ENCODE data around the gene KIF5A. TPM values are rescaled to one million over a fixed set of nuclear protein-coding genes. Genes with fewer than 3 reads are reported as not detected.
A peak's percentile ranks its signal among the peaks of the same experiment; 100 is the strongest.
"Not testable (repeated sequence)": the region's sequence is repeated elsewhere in the genome, so short reads cannot be mapped to it uniquely, and the experiment has no call there.

The KIF5A gene
- total RNA-seq, 1 donor from 2014 or later = 0.08 TPM

DNA sequence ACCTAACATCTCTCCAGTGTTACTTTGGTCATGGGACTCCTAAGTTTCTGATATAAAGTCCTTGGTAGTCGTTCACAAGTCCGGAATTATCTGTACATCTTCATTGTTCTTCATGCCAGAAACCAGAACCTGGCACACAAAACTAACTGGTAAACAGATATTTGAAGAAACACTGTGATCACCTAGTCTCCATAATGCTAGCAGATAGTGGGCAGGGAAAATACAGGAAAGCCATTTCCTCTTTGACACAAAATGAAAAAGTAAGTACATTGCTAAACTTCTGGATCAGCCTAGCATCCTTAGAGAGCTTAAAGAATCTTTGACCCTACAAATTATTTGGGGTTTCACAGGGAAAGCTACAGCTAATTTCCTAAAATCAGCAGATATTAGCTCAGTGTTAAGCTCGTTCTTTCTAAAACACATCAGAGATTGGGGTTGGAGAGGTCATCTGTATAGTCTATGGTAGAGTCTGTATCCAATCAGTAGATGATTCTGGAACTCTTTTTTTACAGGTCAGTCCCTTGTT is 34.4 kb upstream of the KIF5A start:
- intact Hi-C loops (cut with micrococcal nuclease) = no loop called here
- Histone ChIP-seq H3K9me3 (replicated peaks) (no peaks in the 10 kb centered on the region), H3K4me1 (peaks cover 48% of the 10 kb centered on the region), H3K4me3 (no peak overlapping the region), H3K36me3 (peaks cover 74% of the 10 kb centered on the region), H3K27ac (replicated peaks) (peak overlapping the region; percentile 20), H3K27me3 (ENCODE audit: low read depth) (no peaks in the 10 kb centered on the region)
- no peak for DNase-seq
- TF ChIP-seq, protein P1, sequence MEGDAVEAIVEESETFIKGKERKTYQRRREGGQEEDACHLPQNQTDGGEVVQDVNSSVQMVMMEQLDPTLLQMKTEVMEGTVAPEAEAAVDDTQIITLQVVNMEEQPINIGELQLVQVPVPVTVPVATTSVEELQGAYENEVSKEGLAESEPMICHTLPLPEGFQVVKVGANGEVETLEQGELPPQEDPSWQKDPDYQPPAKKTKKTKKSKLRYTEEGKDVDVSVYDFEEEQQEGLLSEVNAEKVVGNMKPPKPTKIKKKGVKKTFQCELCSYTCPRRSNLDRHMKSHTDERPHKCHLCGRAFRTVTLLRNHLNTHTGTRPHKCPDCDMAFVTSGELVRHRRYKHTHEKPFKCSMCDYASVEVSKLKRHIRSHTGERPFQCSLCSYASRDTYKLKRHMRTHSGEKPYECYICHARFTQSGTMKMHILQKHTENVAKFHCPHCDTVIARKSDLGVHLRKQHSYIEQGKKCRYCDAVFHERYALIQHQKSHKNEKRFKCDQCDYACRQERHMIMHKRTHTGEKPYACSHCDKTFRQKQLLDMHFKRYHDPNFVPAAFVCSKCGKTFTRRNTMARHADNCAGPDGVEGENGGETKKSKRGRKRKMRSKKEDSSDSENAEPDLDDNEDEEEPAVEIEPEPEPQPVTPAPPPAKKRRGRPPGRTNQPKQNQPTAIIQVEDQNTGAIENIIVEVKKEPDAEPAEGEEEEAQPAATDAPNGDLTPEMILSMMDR (IDR thresholded peaks at IDR 0.05; ENCODE audit: borderline replicate concordance) = no peak

DNA sequence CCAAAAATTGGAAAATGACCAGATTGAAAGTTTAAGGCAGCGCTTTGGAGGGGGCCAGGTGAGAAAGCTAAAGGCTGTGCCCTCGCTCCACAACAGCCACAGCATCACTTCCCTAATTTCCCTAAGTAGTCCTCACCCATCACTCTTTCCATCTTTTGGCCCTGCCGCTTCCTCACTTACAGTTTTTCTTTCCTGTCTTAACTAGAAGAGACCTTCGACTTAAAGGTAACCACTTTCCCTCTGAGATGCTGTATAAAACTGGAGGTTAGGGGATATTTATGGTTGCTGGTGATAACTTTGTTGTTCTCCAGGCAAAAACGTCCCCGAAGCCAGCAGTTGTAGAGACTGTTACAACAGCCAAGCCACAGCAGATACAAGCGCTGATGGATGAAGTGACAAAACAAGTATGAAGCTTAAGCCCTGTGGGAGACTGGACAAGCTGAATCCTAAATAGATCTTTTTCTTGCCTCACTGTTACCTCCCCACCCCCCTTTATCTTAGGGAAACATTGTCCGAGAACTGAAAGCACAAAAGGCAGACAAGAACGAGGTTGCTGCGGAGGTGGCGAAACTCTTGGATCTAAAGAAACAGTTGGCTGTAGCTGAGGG is 33.8 kb upstream of the KIF5A start:
- TF ChIP-seq, protein P1 (IDR thresholded peaks at IDR 0.05; ENCODE audit: borderline replicate concordance) = no peak
- peaks cover 51% of the 10 kb centered on the region for H3K4me1 ChIP-seq
- no peak overlapping the region for H3K4me3 ChIP-seq
- no peaks in the 10 kb centered on the region for H3K27me3 ChIP-seq (ENCODE audit: low read depth)
- intact Hi-C loops (cut with micrococcal nuclease) = no loop called here
- peak overlapping the region; percentile 100 for H3K27ac ChIP-seq (replicated peaks)
- DNase-seq = no peak
- no peaks in the 10 kb centered on the region for H3K9me3 ChIP-seq (replicated peaks)
- H3K36me3 ChIP-seq = peaks cover 70% of the 10 kb centered on the region

DNA sequence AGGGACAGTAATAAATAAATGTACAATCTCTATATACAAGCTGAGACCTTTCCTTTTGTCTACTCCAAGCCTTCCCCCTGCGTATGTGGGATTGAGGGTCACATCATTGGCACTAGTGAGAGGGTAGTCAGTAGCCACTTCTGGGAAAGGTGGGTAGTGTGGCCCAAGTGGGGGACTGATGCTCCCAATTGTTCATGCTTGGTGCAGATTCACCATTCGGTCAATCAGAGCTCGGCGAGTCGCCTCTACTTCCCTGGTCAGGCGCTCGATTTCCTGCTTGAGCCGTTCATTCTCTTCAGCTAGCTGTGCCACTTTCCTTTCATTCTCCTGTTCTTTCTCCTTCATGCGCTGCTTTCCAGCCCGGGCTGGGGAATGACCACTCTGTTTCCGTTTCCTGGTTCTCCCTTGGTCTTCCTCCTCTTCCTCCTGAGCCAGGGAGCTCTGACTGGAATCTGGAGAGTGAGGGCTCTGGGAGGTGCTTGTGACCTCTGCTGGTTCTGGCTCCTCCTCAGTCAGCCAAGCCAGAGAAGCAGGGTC is 33.2 kb upstream of the KIF5A start:
- H3K4me1 ChIP-seq = peaks cover 57% of the 10 kb centered on the region
- TF ChIP-seq, protein P1 (IDR thresholded peaks at IDR 0.05; ENCODE audit: borderline replicate concordance) = no peak
- H3K36me3 ChIP-seq = peaks cover 64% of the 10 kb centered on the region
- no peaks in the 10 kb centered on the region for H3K9me3 ChIP-seq (replicated peaks)
- H3K27me3 ChIP-seq (ENCODE audit: low read depth) = no peaks in the 10 kb centered on the region
- DNase-seq = no peak
- intact Hi-C loops (cut with micrococcal nuclease) = no loop called here
- H3K27ac ChIP-seq (replicated peaks) = peak overlapping the region; percentile 100
- H3K4me3 ChIP-seq = peak overlapping the region; percentile 93

DNA sequence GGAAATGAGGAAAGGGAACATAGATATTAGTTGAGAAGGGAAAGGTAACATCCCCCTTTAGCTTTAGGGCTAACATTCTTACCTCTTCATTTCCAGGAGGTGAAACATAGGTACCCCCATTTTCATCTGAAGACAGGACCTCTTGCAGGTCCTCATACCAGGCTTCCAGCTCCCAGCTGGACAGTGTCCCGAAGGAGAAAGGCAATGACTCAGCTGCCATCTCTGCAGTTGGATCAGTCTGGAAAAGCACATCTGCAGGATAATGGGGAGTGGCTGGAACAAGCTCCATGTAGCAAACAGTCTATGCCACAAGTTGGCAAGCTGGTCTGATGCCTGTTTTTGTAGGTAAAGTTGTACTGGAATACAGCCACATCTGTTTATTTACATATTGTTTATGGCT is 32.7 kb upstream of the KIF5A start:
- peak overlapping the region; percentile 93 for H3K4me3 ChIP-seq
- intact Hi-C loops (cut with micrococcal nuclease) = no loop called here

DNA sequence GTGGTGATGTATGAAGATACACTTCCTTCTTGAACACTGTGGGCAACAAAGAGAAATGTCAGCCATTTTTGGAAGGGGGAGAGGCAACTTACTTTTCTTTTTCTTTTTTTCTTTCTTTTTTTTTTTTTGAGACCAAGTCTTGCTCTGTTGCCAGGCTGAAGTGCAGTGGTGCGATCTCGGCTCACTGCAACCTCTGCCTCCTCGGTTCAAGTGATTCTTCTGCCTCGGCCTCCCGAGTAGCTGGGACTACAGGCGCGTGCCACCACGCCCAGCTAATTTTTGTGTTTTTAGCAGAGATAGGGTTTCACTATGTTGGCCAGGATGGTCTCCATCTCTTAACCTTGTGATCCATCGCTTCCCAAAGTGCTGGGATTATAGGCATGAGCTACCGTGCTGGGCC is 32.1 kb upstream of the KIF5A start:
- peaks cover 54% of the 10 kb centered on the region for H3K36me3 ChIP-seq

More for the DNA sequence above, 32.7 kb upstream of the KIF5A start:
- no peak for DNase-seq
- Histone ChIP-seq H3K27me3 (ENCODE audit: low read depth) (no peaks in the 10 kb centered on the region), H3K4me1 (peaks cover 62% of the 10 kb centered on the region), H3K9me3 (replicated peaks) (no peaks in the 10 kb centered on the region), H3K27ac (replicated peaks) (peak overlapping the region; percentile 100), H3K36me3 (peaks cover 59% of the 10 kb centered on the region)
- TF ChIP-seq, protein P1 (IDR thresholded peaks at IDR 0.05; ENCODE audit: borderline replicate concordance) = no peak

More for the DNA sequence above, 32.1 kb upstream of the KIF5A start:
- intact Hi-C loops (cut with micrococcal nuclease); H3K9me3 ChIP-seq (replicated peaks); H3K27me3 ChIP-seq (ENCODE audit: low read depth); DNase-seq: not testable (repeated sequence)
- Histone ChIP-seq H3K4me3 (peak overlapping the region; percentile 93), H3K4me1 (peaks cover 63% of the 10 kb centered on the region), H3K27ac (replicated peaks) (peak overlapping the region; percentile 100)
